Mucosa of rectum (tissue), 2 donors: Measurements from ENCODE around the gene CPSF2.
"Not testable (repeated sequence)": the region's sequence is repeated elsewhere in the genome, so short reads cannot be mapped to it uniquely, and the experiment has no call there.

Experiments
- H3K27ac ChIP-seq, 2 donors: one replicate each; pipeline ENCODE4 v1.7.0; 2013; ENCODE audit warnings: inconsistent platforms in 2 of 2, low read depth in 2 of 2, low read length in 2 of 2
- H3K27me3 ChIP-seq, 2 donors: one replicate each; pipeline ENCODE4 v1.7.0; 2013; ENCODE audit warnings: low read length in 2 of 2; ENCODE audit not compliant: control insufficient read depth in 2 of 2, insufficient read depth in 2 of 2
- H3K36me3 ChIP-seq, 2 donors: one replicate each; pipeline ENCODE4 v1.7.0; 2013; ENCODE audit warnings: low read length in 2 of 2; ENCODE audit not compliant: control insufficient read depth in 2 of 2, insufficient read depth in 2 of 2
- H3K4me1 ChIP-seq, 2 donors: one replicate each; pipeline ENCODE4 v1.7.0; 2013; ENCODE audit warnings: low read length in 2 of 2, mild to moderate bottlenecking in 1 of 2; ENCODE audit not compliant: control insufficient read depth in 2 of 2, insufficient read depth in 2 of 2
- H3K4me3 ChIP-seq, 2 donors: one replicate each; pipeline ENCODE4 v1.7.0; 2013; ENCODE audit warnings: low read length in 2 of 2
- H3K9ac ChIP-seq, 2 donors: one replicate each; pipeline ENCODE4 v1.7.0; 2013; ENCODE audit warnings: low read length in 2 of 2, low read depth in 1 of 2, mild to moderate bottlenecking in 1 of 2
- H3K9me3 ChIP-seq, 2 donors: one replicate each; pipeline ENCODE4 v1.7.0; 2013; ENCODE audit warnings: low read length in 2 of 2; ENCODE audit not compliant: control insufficient read depth in 2 of 2
- donor health status: healthy.
- donor health status: Normal muscosa, but diverticular disease.

CPSF2 gene

DNA sequence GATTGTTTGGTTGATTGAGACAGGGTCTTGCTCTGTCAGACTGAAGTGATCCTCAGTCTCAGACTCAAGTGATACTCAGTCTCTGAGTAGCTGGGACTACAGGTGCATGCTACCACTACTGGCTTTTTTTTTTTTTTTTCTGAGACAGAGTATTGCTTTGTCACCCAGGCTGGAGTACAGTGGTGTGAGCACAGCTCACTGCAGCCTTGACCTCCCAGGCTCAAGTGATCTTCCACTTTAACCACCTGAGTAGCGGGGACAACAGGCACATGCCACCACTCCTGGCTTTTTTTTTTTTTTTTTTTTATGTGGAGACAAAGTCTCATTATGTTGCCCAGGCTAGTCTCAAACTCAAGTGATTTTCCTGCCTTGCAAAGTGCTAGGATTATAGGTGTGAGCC is 31.8 kb downstream of the CPSF2 start:
- H3K4me1 ChIP-seq, result no peaks in the 10 kb centered on the region
- no peak overlapping the region for H3K9ac ChIP-seq
- H3K27me3 ChIP-seq, result no peaks in the 10 kb centered on the region
- H3K9me3 ChIP-seq, result no peaks in the 10 kb centered on the region
- H3K4me3 ChIP-seq, result no peak overlapping the region
- no peak overlapping the region for H3K27ac ChIP-seq
- peaks cover 40 to 44% of the 10 kb centered on the region in 2 donors for H3K36me3 ChIP-seq

- Histone ChIP-seq H3K4me1 (no peaks in the 10 kb centered on the region), H3K4me3 (no peak overlapping the region), H3K27me3 (no peaks in the 10 kb centered on the region), H3K36me3 (peaks cover 43 to 47% of the 10 kb centered on the region in 2 donors), H3K9ac (no peak overlapping the region), H3K27ac (no peak overlapping the region), H3K9me3 (no peaks in the 10 kb centered on the region)
Observed at GRCh38 chr14:92154283-92154942, 32.6 kb downstream of the CPSF2 start.

- Histone ChIP-seq H3K9me3 (no peaks in the 10 kb centered on the region), H3K4me1 (no peaks in the 10 kb centered on the region), H3K36me3 (peaks cover 48 to 66% of the 10 kb centered on the region in 2 donors), H3K27me3 (no peaks in the 10 kb centered on the region), H3K9ac (no peak overlapping the region), H3K4me3 (no peak overlapping the region), H3K27ac (no peak overlapping the region)
Observed at GRCh38 chr14:92160619-92161018, 38.9 kb downstream of the CPSF2 start.

GRCh38 chr14:92161521-92161920 is 39.8 kb downstream of the CPSF2 start:
- Histone ChIP-seq H3K9ac (no peak overlapping the region), H3K36me3 (peaks cover 43 to 60% of the 10 kb centered on the region in 2 donors), H3K27me3 (no peaks in the 10 kb centered on the region), H3K4me3 (no peak overlapping the region), H3K27ac (no peak overlapping the region), H3K9me3 (no peaks in the 10 kb centered on the region), H3K4me1 (no peaks in the 10 kb centered on the region)

GRCh38 chr14:92164958-92165357 is 43.2 kb downstream of the CPSF2 start:
- H3K4me3 ChIP-seq, result no peak overlapping the region
- H3K9ac ChIP-seq, result no peak overlapping the region
- no peaks in the 10 kb centered on the region for H3K9me3 ChIP-seq
- H3K27ac ChIP-seq, result no peak overlapping the region
- H3K27me3 ChIP-seq, result no peaks in the 10 kb centered on the region
- H3K4me1 ChIP-seq, result no peaks in the 10 kb centered on the region
- peaks cover 21 to 33% of the 10 kb centered on the region in 2 donors for H3K36me3 ChIP-seq

- H3K36me3 ChIP-seq, result no peaks in the 10 kb centered on the region
- no peaks in the 10 kb centered on the region for H3K27me3 ChIP-seq
- no peak overlapping the region for H3K4me3 ChIP-seq
- no peak overlapping the region for H3K27ac ChIP-seq
- no peaks in the 10 kb centered on the region for H3K4me1 ChIP-seq
- H3K9me3 ChIP-seq, result no peaks in the 10 kb centered on the region
- H3K9ac ChIP-seq, result no peak overlapping the region
Observed at GRCh38 chr14:92173668-92174067, 51.9 kb downstream of the CPSF2 start.

- Histone ChIP-seq H3K27me3 (no peaks in the 10 kb centered on the region), H3K4me1 (no peaks in the 10 kb centered on the region), H3K9ac (no peak overlapping the region), H3K36me3 (no peaks in the 10 kb centered on the region), H3K4me3 (no peak overlapping the region), H3K9me3 (no peaks in the 10 kb centered on the region), H3K27ac (no peak overlapping the region)
Observed at GRCh38 chr14:92175811-92176210, 54.0 kb downstream of the CPSF2 start.

DNA sequence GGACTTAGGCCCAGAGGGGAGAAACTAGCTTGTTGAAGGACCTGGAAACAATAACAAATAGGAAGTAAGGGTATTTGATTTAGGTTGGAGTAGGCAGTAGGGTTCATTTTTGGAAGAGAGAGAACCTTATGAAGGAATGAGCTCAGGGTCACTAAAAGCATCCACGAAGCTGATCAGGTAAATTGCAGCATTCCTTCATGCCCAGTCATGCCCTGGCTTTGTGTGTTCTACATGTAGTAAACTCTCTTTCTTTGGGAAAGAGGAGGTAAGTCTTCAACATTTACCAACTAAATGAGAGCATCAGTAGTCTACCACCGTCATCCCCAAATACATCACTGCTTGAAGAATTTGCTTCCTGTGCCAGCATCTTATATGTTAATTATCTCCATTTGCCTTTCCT is 54.7 kb downstream of the CPSF2 start:
- no peak overlapping the region for H3K9ac ChIP-seq
- H3K27me3 ChIP-seq, result no peaks in the 10 kb centered on the region

DNA sequence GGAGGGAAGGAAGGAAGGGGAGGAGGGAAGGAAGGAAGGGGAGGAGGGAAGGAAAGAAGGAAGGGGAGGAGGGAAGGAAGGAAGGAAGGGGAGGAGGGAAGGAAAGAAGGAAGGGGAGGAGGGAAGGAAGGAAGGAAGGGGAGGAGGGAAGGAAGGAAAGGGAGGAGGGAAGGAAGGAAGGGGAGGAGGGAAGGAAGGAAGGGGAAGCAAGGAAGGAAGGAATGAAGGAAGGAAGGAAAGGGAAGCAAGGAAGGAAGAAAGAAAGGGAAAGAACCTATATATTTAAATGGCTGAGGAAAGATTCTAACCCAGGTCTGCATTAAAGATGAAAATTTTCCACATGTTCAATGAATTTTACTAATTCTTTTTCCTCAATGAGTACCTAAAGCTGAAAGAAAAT is 57.4 kb downstream of the CPSF2 start:
- H3K9me3 ChIP-seq, H3K9ac ChIP-seq, H3K27ac ChIP-seq, H3K36me3 ChIP-seq, H3K4me1 ChIP-seq, H3K4me3 ChIP-seq, H3K27me3 ChIP-seq: not testable (repeated sequence)

More for the DNA sequence above, 54.7 kb downstream of the CPSF2 start:
- Histone ChIP-seq H3K4me1 (no peaks in the 10 kb centered on the region), H3K36me3 (no peaks in the 10 kb centered on the region), H3K4me3 (no peak overlapping the region), H3K27ac (no peak overlapping the region), H3K9me3 (no peaks in the 10 kb centered on the region)

GRCh38 chr14:92185559-92185958 is 63.8 kb downstream of the CPSF2 start:
- H3K27ac ChIP-seq, result no peak overlapping the region
- no peaks in the 10 kb centered on the region for H3K9me3 ChIP-seq
- no peaks in the 10 kb centered on the region for H3K4me1 ChIP-seq
- no peak overlapping the region for H3K4me3 ChIP-seq
- H3K27me3 ChIP-seq, result no peaks in the 10 kb centered on the region
- no peaks in the 10 kb centered on the region for H3K36me3 ChIP-seq
- H3K9ac ChIP-seq, result no peak overlapping the region

DNA sequence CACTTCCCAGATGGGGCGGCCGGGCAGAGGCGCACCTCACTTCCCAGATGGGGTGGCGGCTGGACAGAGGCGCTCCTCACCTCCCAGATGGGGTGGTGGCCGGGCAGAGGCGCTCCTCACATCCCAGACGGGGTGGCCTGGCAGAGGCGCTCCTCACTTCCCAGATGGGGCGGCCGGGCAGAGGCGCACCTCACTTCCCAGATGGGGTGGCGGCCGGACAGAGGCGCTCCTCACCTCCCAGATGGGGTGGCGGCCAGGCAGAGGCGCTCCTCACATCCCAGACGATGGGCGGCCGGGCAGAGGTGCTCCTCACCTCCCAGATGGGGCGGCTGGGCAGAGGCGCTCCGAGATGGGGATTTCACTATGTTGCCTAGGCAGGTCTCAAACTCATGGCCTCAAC is 65.8 kb downstream of the CPSF2 start:
- H3K9me3 ChIP-seq, H3K4me1 ChIP-seq, H3K9ac ChIP-seq, H3K4me3 ChIP-seq, H3K27me3 ChIP-seq, H3K36me3 ChIP-seq, H3K27ac ChIP-seq: not testable (repeated sequence)
